Measurements from ENCODE around the gene LRMDA. TPM values are rescaled to one million over a fixed set of nuclear protein-coding genes. Genes with fewer than 3 reads are reported as not detected.

LRMDA gene
- total RNA-seq, 1 donor from 2014 or later: not detected

DNA sequence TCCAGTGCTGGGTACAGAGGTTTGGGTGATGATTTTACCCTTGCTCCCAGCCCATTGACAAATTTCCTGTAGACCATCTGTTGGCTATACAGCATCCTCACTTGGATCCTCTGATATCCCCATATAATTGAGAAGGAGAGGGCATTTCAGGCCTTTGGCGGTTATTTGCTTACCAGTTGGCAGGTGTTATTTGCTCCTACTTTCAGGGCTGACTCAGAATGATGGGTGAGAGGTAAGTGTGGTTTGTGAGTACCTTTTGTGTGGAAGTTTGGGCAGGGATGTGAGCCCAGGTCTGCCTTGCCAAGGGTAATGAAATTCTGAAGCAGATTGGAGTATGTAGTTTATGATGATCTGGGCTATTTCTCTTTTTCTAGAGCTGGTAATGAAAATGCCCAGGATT is 93.6 kb downstream of the LRMDA start:
- ChIA-PET POLR2A (no interaction called here), CTCF (no interaction called here)
- Mint-ChIP-seq H3K4me3 (no peak overlapping the region), H3K36me3 (ENCODE audit: low read depth) (no peaks in the 10 kb centered on the region), H3K4me1 (no peaks in the 10 kb centered on the region), H3K9me3 (peaks cover 5% of the 10 kb centered on the region), H3K27me3 (peaks cover 11% of the 10 kb centered on the region), H3K27ac (no peak overlapping the region)
- ATAC-seq (ENCODE audit: low read depth): no peak
- TF ChIP-seq, protein P1, sequence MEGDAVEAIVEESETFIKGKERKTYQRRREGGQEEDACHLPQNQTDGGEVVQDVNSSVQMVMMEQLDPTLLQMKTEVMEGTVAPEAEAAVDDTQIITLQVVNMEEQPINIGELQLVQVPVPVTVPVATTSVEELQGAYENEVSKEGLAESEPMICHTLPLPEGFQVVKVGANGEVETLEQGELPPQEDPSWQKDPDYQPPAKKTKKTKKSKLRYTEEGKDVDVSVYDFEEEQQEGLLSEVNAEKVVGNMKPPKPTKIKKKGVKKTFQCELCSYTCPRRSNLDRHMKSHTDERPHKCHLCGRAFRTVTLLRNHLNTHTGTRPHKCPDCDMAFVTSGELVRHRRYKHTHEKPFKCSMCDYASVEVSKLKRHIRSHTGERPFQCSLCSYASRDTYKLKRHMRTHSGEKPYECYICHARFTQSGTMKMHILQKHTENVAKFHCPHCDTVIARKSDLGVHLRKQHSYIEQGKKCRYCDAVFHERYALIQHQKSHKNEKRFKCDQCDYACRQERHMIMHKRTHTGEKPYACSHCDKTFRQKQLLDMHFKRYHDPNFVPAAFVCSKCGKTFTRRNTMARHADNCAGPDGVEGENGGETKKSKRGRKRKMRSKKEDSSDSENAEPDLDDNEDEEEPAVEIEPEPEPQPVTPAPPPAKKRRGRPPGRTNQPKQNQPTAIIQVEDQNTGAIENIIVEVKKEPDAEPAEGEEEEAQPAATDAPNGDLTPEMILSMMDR (IDR thresholded peaks at IDR 0.05): no peak
- intact Hi-C loops (cut with micrococcal nuclease): no loop called here
- DNase-seq: no peak

DNA sequence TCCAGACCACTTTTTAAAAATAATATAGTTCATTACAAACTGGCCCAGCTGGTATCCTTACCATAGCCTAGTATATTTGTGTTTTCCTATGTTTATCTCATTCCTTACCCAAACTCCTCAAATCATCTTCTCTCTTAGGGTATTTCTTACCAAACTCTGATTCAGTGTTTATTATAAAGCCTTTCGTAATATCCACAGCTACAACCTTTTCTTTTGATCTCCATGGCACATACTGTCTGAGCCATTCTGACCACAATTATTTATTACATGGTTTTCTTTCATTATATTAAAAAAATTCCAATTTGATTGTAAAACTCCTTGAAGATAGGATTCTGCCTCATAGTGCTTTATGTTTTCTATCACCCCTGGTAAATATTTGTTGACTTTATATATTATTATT is 94.2 kb downstream of the LRMDA start:
- H3K27ac Mint-ChIP-seq: no peak overlapping the region
- peaks cover 5% of the 10 kb centered on the region for H3K9me3 Mint-ChIP-seq
- H3K4me1 Mint-ChIP-seq: no peaks in the 10 kb centered on the region
- peaks cover 11% of the 10 kb centered on the region for H3K27me3 Mint-ChIP-seq
- CTCF ChIA-PET: no interaction called here
- no peak overlapping the region for H3K4me3 Mint-ChIP-seq
- no peak for ATAC-seq (ENCODE audit: low read depth)
- intact Hi-C loops (cut with micrococcal nuclease): no loop called here
- no peaks in the 10 kb centered on the region for H3K36me3 Mint-ChIP-seq (ENCODE audit: low read depth)
- TF ChIP-seq, protein P1 (IDR thresholded peaks at IDR 0.05): no peak
- POLR2A ChIA-PET: no interaction called here
- no peak for DNase-seq

DNA sequence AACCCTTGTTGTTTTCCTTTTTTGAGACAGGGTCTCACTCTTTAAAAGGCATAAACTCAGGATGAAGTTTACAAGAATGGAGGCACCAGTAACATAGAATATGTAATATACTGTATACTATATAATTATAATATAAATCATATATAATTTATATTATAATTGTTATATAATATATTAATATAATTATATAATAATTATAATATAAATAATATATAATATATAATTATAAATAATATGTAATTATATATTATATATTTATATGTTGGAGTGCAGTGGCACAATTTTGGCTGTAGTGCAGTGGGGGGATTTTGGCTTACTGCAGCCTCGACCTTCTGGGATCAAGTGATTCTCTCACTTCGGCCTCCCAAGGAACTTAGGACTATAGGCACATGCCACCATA is 96.1 kb downstream of the LRMDA start:
- Mint-ChIP-seq H3K27ac (no peak overlapping the region), H3K9me3 (peaks cover 5% of the 10 kb centered on the region), H3K4me1 (no peaks in the 10 kb centered on the region), H3K36me3 (ENCODE audit: low read depth) (no peaks in the 10 kb centered on the region), H3K4me3 (no peak overlapping the region), H3K27me3 (peaks cover 11% of the 10 kb centered on the region)
- ATAC-seq (ENCODE audit: low read depth): no peak
- CTCF ChIA-PET: no interaction called here
- DNase-seq: no peak
- intact Hi-C loops (cut with micrococcal nuclease): no loop called here
- TF ChIP-seq, protein P1 (IDR thresholded peaks at IDR 0.05): no peak
- POLR2A ChIA-PET: no interaction called here

DNA sequence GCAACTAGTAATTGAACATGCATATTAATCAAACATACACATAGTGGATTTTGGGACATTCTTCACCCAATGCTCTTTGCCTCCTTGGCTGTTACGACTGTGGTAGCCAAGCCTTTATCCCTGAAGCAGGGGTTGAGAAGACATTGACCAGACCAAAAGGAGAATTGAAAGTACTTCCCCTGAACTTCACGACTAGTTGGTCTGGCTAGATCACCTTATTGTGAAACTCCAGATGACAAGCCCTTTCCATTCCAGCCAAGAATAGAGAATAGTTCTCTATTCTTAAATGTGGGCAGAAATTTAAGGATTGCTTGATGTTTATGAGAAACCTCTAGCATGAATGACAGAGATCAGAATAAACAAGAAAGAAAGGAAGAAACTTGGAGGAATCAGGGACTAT is 97.0 kb downstream of the LRMDA start:
- intact Hi-C loops (cut with micrococcal nuclease): no loop called here
- no peak overlapping the region for H3K4me3 Mint-ChIP-seq
- no peaks in the 10 kb centered on the region for H3K4me1 Mint-ChIP-seq
- CTCF ChIA-PET: no interaction called here
- no peaks in the 10 kb centered on the region for H3K36me3 Mint-ChIP-seq (ENCODE audit: low read depth)
- H3K27ac Mint-ChIP-seq: no peak overlapping the region
- POLR2A ChIA-PET: no interaction called here
- TF ChIP-seq, protein P1 (IDR thresholded peaks at IDR 0.05): no peak
- H3K27me3 Mint-ChIP-seq: peaks cover 11% of the 10 kb centered on the region
- ATAC-seq (ENCODE audit: low read depth) (no peak), DNase-seq (no peak)
- H3K9me3 Mint-ChIP-seq: peaks cover 5% of the 10 kb centered on the region

DNA sequence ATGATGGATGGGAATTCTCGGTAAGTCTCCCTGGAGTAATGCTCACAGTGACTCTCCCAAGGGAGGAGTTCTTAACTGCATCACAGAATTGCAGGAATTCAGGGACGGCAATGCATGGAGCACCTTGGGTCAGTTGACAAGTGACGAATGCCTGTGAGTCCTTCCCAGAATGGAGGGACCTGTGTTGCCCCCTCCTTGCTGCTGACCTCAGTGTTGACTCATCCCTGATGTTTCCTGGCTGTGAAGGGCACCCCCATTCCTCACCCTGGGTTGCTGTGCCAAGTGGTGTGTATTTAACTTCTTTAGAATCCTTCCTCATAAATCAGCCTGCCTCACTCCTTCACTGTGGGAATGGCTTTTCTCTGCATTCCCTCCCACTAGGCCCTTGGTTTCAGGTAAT is 98.9 kb downstream of the LRMDA start:
- ATAC-seq (ENCODE audit: low read depth): no peak
- H3K9me3 Mint-ChIP-seq: no peaks in the 10 kb centered on the region
- DNase-seq: no peak
- H3K36me3 Mint-ChIP-seq (ENCODE audit: low read depth): no peaks in the 10 kb centered on the region
- no peak overlapping the region for H3K4me3 Mint-ChIP-seq
- intact Hi-C loops (cut with micrococcal nuclease): no loop called here
- CTCF ChIA-PET: no interaction called here
- POLR2A ChIA-PET: no interaction called here
- H3K4me1 Mint-ChIP-seq: no peaks in the 10 kb centered on the region
- no peak overlapping the region for H3K27ac Mint-ChIP-seq
- TF ChIP-seq, protein P1 (IDR thresholded peaks at IDR 0.05): no peak
- H3K27me3 Mint-ChIP-seq: peaks cover 6% of the 10 kb centered on the region

Data from activated B cell treated with CpG ODN at 0.5 μM for 24 hours (primary cell).